CD4-positive, alpha-beta T cell (primary cell): ENCODE measurements around the gene HIBADH. TPM values are rescaled to one million over a fixed set of nuclear protein-coding genes. Genes with fewer than 3 reads are reported as not detected.

Source experiments
- ATAC-seq: fragments of 200-7000 bp; cut with Tn5 transposase; one replicate; pipeline ENCODE4 v1.10.0; 2022; ENCODE audit warnings: mild to moderate bottlenecking; ENCODE audit not compliant: poor library complexity
- CTCF ChIA-PET: fragments of 350-600 bp; sonication (Branson Sonifier 250); formaldehyde crosslinking; loops from one replicate; lab custom pipeline; 2021; ENCODE audit warnings: antibody characterized with exemption, inconsistent platforms; lab: Charles Lee
- POLR2A ChIA-PET: fragments of 350-600 bp; sonication (Branson Sonifier 250); formaldehyde crosslinking; loops from one replicate; lab custom pipeline; 2021; ENCODE audit warnings: antibody characterized with exemption, inconsistent platforms; lab: Charles Lee
- DNase-seq, 14 experiments: peaks; one replicate each; pipeline ENCODE4 v3.0.0-alpha.2; 2013 to 2020; ENCODE audit warnings: mixed read lengths in 2 of 14
- H3K27ac ChIP-seq, 2 donors: one replicate each; pipeline versions ENCODE4 v1.5.1 to v1.7.0; 2013; ENCODE audit warnings: low read length in 2 of 2, low read depth in 1 of 2, mild to moderate bottlenecking in 1 of 2
- H3K27me3 ChIP-seq, 2 experiments: 1 replicate in 1 of 2; 2 replicates in 1 of 2; pipeline versions ENCODE4 v1.6.1 to v1.7.0; 2013; ENCODE audit warnings: low read length in 2 of 2, control low read depth in 1 of 2, mild to moderate bottlenecking in 1 of 2, moderate library complexity in 1 of 2; ENCODE audit not compliant: insufficient read depth in 2 of 2, control insufficient read depth in 1 of 2
- H3K36me3 ChIP-seq: one replicate; pipeline ENCODE4 v1.6.1; 2013; ENCODE audit warnings: low read length, control low read depth; ENCODE audit not compliant: insufficient read depth
- H3K4me1 ChIP-seq: one replicate; pipeline ENCODE4 v1.6.1; 2013; ENCODE audit warnings: low read length, control low read depth; ENCODE audit not compliant: insufficient read depth
- H3K4me3 ChIP-seq: one replicate; pipeline ENCODE4 v1.5.1; 2013; ENCODE audit warnings: mild to moderate bottlenecking, low read length, moderate library complexity
- H3K9me3 ChIP-seq, 2 experiments: 1 replicate in 1 of 2; 2 replicates in 1 of 2; pipeline versions ENCODE4 v1.6.1 to v1.7.0; 2013; ENCODE audit warnings: low read length in 2 of 2, mild to moderate bottlenecking in 2 of 2, control low read depth in 1 of 2, moderate library complexity in 1 of 2; ENCODE audit not compliant: control insufficient read depth in 1 of 2, insufficient read depth in 1 of 2
- H3K27ac Mint-ChIP-seq: one replicate; pipeline ENCODE4 v1.8.0; 2020; ENCODE audit warnings: mixed read lengths
- H3K27me3 Mint-ChIP-seq: one replicate; pipeline ENCODE4 v1.8.0; 2021; ENCODE audit warnings: mixed read lengths
- H3K36me3 Mint-ChIP-seq: one replicate; pipeline ENCODE4 v1.8.0; 2021; ENCODE audit warnings: low read depth, mixed read lengths
- H3K4me1 Mint-ChIP-seq: one replicate; pipeline ENCODE4 v1.8.0; 2021; ENCODE audit warnings: low read depth, mixed read lengths
- H3K4me3 Mint-ChIP-seq: one replicate; pipeline ENCODE4 v1.8.0; 2020; ENCODE audit warnings: mild to moderate bottlenecking, mixed read lengths
- H3K9me3 Mint-ChIP-seq: one replicate; pipeline ENCODE4 v1.8.0; 2020; ENCODE audit warnings: mixed read lengths
- CTCF ChIP-seq: fragments of 200-600 bp; IDR thresholded peaks from one replicate; pipeline ENCODE4 v1.8.0; 2022; ENCODE audit warnings: antibody characterized with exemption, mild to moderate bottlenecking
- intact Hi-C, 2 experiments: fragments of 100-400 bp; cut with DNase I in 1 of 2; cut with micrococcal nuclease in 1 of 2; formaldehyde crosslinking; loops; one replicate each; pipeline versions ENCODE4 v1.15.1 to v1.9.0; 2023 to 2025; cut with DNase I, micrococcal nuclease
- total RNA-seq, 174 experiments: library from RNA in 2 of 174; stranded (reverse) in 2 of 174; gene quantifications; one replicate each; pipeline ENCODE4 v1.2.3 and lab custom pipeline; 2021 to 2026

HIBADH gene
- total RNA-seq, 2 experiments from 2014 or later: 6.3 to 8.4 TPM

GRCh38 chr7:27606270-27607209 lies 56.1 kb downstream of the HIBADH start:
- Histone ChIP-seq H3K36me3 (no peaks in the 10 kb centered on the region), H3K27ac (no peak overlapping the region), H3K4me1 (no peaks in the 10 kb centered on the region), H3K4me3 (no peak overlapping the region), H3K27me3 (no peaks in the 10 kb centered on the region), H3K9me3 (no peaks in the 10 kb centered on the region)
- TF ChIP-seq CTCF: no peak
- no peaks in the 10 kb centered on the region for H3K27me3 Mint-ChIP-seq
- H3K4me1 Mint-ChIP-seq: no peaks in the 10 kb centered on the region
- H3K27ac Mint-ChIP-seq: no peak overlapping the region
- no peaks in the 10 kb centered on the region for H3K36me3 Mint-ChIP-seq
- intact Hi-C loops: no loop called here
- H3K9me3 Mint-ChIP-seq: no peaks in the 10 kb centered on the region
- ChIA-PET CTCF (interaction anchor here (0.8 kb wide), 1 partner anchor 28 kb away, joined by 3 read pairs; no protein-coding TSS in a partner anchor), POLR2A (no interaction called here)
- H3K4me3 Mint-ChIP-seq: no peak overlapping the region
- no peak for ATAC-seq
- no peak for DNase-seq

GRCh38 chr7:27605689-27606269 lies 56.9 kb downstream of the HIBADH start:
- DNase-seq: no peak
- CTCF ChIA-PET: interaction anchor here (0.7 kb wide), 1 partner anchor 1728 kb away, joined by 3 read pairs; no protein-coding TSS in a partner anchor
- Mint-ChIP-seq H3K27ac (no peak overlapping the region), H3K4me3 (no peak overlapping the region), H3K4me1 (no peaks in the 10 kb centered on the region), H3K27me3 (no peaks in the 10 kb centered on the region), H3K36me3 (no peaks in the 10 kb centered on the region), H3K9me3 (no peaks in the 10 kb centered on the region)
- Histone ChIP-seq H3K36me3 (no peaks in the 10 kb centered on the region), H3K4me3 (no peak overlapping the region), H3K27me3 (no peaks in the 10 kb centered on the region), H3K27ac (no peak overlapping the region), H3K4me1 (no peaks in the 10 kb centered on the region), H3K9me3 (no peaks in the 10 kb centered on the region)
- TF ChIP-seq CTCF: no peak
- intact Hi-C loops: no loop called here
- POLR2A ChIA-PET: interaction anchor here (0.6 kb wide), 1 partner anchor 111 kb away, joined by 3 read pairs; no protein-coding TSS in a partner anchor
- ATAC-seq: no peak

- H3K27ac Mint-ChIP-seq: no peak overlapping the region
- ATAC-seq: no peak
- H3K4me1 Mint-ChIP-seq: no peaks in the 10 kb centered on the region
- H3K4me3 ChIP-seq: no peak overlapping the region
- H3K27me3 ChIP-seq: no peaks in the 10 kb centered on the region
- no peaks in the 10 kb centered on the region for H3K27me3 Mint-ChIP-seq
- no peaks in the 10 kb centered on the region for H3K9me3 Mint-ChIP-seq
- no peaks in the 10 kb centered on the region for H3K36me3 ChIP-seq
- peaks cover 2% of the 10 kb centered on the region for H3K36me3 Mint-ChIP-seq
- no peak for TF ChIP-seq CTCF
- ChIA-PET CTCF (interaction anchor here (0.7 kb wide), 1 partner anchor 1727 kb away, joined by 3 read pairs; no protein-coding TSS in a partner anchor), POLR2A (interaction anchor here (0.6 kb wide), 1 partner anchor 111 kb away, joined by 3 read pairs; no protein-coding TSS in a partner anchor)
- H3K4me3 Mint-ChIP-seq: no peak overlapping the region
- no peak for DNase-seq
- H3K4me1 ChIP-seq: no peaks in the 10 kb centered on the region
- intact Hi-C loops: no loop called here
- H3K9me3 ChIP-seq: no peaks in the 10 kb centered on the region
- no peak overlapping the region for H3K27ac ChIP-seq
These were observed 57.4 kb downstream of the HIBADH start for GRCh38 chr7:27605283-27605682.
